Effector memory CD4-positive, alpha-beta T cell (primary cell): ENCODE data around the gene KDM4C.
"Not testable (repeated sequence)": the region's sequence is repeated elsewhere in the genome, so short reads cannot be mapped to it uniquely, and the experiment has no call there.

Source experiments
- DNase-seq, 3 donors: peaks; one replicate each; pipeline ENCODE4 v3.0.0-alpha.2; 2020
- H3K27ac ChIP-seq: 2 replicates; pipeline ENCODE4 v1.7.0; 2013; ENCODE audit warnings: mild to moderate bottlenecking, low read length, moderate library complexity; ENCODE audit not compliant: insufficient read depth, poor library complexity, severe bottlenecking
- H3K27me3 ChIP-seq: replicated peaks from 2 replicates; pipeline ENCODE4 v1.7.0; 2013; ENCODE audit warnings: mild to moderate bottlenecking, low read length; ENCODE audit not compliant: insufficient read depth, control insufficient read depth, poor library complexity, severe bottlenecking
- H3K36me3 ChIP-seq: 2 replicates; pipeline ENCODE4 v1.7.0; 2013; ENCODE audit warnings: mild to moderate bottlenecking, low read length, moderate library complexity; ENCODE audit not compliant: control insufficient read depth, insufficient read depth
- H3K4me1 ChIP-seq: 2 replicates; pipeline ENCODE4 v1.7.0; 2013; ENCODE audit warnings: low read length, mild to moderate bottlenecking; ENCODE audit not compliant: control insufficient read depth, insufficient read depth, poor library complexity, severe bottlenecking
- H3K4me3 ChIP-seq: 2 replicates; pipeline ENCODE4 v1.7.0; 2013; ENCODE audit warnings: low read length, low read depth, mild to moderate bottlenecking; ENCODE audit not compliant: insufficient read depth, poor library complexity, severe bottlenecking
- H3K9me3 ChIP-seq: 2 replicates; pipeline ENCODE4 v1.7.0; 2013; ENCODE audit warnings: mild to moderate bottlenecking, low read length, moderate library complexity; ENCODE audit not compliant: control insufficient read depth

The KDM4C gene

GRCh38 chr9:6944093-6944551, 186.3 kb downstream of the KDM4C start:
- H3K36me3 ChIP-seq = no peaks in the 10 kb centered on the region
- no peaks in the 10 kb centered on the region for H3K27me3 ChIP-seq
- no peaks in the 10 kb centered on the region for H3K9me3 ChIP-seq
- no peak for DNase-seq
- no peak overlapping the region for H3K27ac ChIP-seq
- no peak overlapping the region for H3K4me3 ChIP-seq
- no peaks in the 10 kb centered on the region for H3K4me1 ChIP-seq

DNA sequence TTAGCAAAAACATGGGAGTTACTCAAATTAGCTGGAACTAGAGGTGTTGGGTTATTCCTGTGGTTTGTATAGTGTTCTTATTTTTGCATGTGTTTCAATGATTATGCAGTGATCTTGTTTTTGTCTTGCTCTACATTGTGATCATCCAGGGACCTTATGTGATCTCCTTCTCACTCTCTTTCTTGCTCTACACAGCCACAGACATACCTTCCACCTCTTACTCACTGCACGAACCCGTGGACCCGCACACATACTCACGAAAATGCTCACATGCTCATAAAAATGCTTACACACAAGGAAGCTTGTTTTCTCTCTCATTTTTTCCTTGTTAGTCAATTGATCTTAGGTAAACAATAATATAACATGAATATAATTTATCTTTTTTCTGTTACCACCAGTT, 187.1 kb downstream of the KDM4C start:
- no peak for DNase-seq
- Histone ChIP-seq H3K9me3 (no peaks in the 10 kb centered on the region), H3K27me3 (no peaks in the 10 kb centered on the region), H3K4me3 (no peak overlapping the region), H3K4me1 (no peaks in the 10 kb centered on the region), H3K27ac (no peak overlapping the region), H3K36me3 (no peaks in the 10 kb centered on the region)

DNA sequence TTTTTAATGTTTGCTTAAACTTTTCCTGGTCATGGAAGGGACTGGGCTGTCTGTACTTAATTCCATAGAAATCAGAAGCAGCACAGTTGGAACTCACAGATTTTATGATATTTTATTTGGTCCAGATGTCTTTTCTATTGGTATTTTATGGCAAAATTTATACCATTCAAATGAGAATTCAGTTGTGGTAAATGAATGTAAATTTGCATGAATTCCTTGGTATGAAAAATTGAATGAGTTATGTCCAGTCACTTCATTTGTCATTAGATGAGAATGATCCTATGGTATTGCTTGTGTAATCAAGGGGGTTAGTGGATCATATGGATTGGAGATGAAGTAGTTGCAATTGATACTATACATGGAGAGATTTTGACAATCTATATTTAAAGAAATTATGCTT, 188.0 kb downstream of the KDM4C start:
- H3K27ac ChIP-seq = no peak overlapping the region
- no peak for DNase-seq

DNA sequence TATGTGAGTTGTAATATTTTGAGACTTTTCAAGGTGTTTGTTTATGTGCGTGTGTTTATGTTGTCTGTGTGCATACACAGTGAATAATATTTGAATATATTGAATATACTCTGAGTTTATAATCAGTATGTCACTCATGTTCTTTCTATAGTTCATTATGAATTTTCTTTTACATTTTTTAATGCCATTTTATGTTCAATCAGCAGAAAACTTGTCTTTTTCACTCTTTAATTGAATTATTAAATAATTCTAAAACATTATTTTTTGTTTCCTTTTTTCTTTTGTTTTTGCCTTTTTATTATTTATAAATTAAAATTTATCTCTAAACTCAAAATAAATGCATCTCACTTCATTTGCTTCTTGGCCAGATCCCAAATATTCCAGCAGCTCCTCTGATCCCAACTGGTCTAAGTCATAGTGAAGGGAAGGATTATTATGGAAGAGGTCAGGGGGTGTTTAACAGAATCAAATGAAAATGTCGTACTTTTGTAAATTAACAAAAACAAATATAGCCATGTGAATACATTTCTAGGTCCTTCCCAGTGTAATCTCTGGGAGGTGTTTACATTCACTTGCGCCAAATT, 188.9 kb downstream of the KDM4C start:
- no peak for DNase-seq
- H3K36me3 ChIP-seq = no peaks in the 10 kb centered on the region
- H3K4me1 ChIP-seq = no peaks in the 10 kb centered on the region
- H3K27me3 ChIP-seq = no peaks in the 10 kb centered on the region
- no peak overlapping the region for H3K27ac ChIP-seq
- H3K4me3 ChIP-seq = no peak overlapping the region
- H3K9me3 ChIP-seq = no peaks in the 10 kb centered on the region

More for the DNA sequence above, 188.0 kb downstream of the KDM4C start:
- Histone ChIP-seq H3K4me1 (no peaks in the 10 kb centered on the region), H3K36me3 (no peaks in the 10 kb centered on the region), H3K4me3 (no peak overlapping the region), H3K27me3 (no peaks in the 10 kb centered on the region), H3K9me3 (no peaks in the 10 kb centered on the region)

DNA sequence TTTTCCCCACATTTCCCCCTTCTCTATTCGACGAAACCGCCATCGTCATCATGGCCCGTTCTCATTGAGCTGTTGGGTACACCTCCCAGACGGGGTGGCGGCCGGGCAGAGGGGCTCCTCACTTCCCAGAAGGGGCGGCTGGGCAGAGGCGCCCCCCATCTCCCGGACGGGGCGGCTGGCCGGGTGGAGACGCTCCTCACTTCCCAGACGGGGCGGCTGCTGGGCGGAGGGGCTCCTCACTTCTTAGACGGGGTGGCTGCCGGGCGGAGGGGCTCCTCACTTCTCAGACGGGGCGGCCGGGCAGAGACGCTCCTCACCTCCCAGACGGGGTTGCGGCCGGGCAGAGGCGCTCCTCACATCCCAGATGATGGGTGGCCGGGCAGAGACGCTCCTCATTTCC, 191.1 kb downstream of the KDM4C start:
- not testable (repeated sequence) for H3K36me3 ChIP-seq, DNase-seq, H3K4me1 ChIP-seq, H3K27ac ChIP-seq, H3K27me3 ChIP-seq, H3K9me3 ChIP-seq, H3K4me3 ChIP-seq

DNA sequence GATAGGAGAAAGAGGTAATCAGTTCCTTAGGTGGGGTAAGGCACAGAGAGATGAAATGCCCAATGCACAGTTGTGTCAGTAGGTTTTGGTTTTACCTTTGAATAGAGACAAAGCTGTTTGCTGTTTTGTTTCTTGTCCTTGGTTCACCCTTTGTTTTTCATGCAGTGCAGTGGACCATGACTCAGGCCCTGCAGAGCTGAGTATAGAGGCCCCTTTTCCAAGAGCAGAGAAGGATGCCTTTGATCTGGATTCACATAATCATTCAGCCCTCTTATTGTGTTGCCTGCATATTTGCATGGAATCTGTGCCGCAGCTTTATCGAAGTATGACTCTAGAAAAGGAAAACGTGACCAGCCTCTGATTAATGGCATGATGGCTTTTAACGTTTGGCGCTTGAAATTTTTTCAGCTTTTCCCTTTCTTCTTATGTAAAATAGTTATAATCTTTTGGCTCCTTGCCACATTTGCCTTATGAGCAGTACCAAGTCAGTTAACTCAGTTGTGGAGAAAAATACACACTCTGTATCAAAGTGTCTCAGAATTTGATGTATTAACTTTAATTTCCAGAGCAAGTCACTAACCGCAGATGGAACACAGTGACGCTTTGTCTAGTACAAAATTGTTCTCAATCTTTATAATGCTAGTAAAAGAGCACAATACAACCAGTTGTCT, 197.6 kb downstream of the KDM4C start:
- Histone ChIP-seq H3K4me3 (no peak overlapping the region), H3K27ac (no peak overlapping the region), H3K4me1 (peaks cover 2% of the 10 kb centered on the region), H3K27me3 (no peaks in the 10 kb centered on the region), H3K36me3 (no peaks in the 10 kb centered on the region), H3K9me3 (no peaks in the 10 kb centered on the region)
- DNase-seq = no peak

DNA sequence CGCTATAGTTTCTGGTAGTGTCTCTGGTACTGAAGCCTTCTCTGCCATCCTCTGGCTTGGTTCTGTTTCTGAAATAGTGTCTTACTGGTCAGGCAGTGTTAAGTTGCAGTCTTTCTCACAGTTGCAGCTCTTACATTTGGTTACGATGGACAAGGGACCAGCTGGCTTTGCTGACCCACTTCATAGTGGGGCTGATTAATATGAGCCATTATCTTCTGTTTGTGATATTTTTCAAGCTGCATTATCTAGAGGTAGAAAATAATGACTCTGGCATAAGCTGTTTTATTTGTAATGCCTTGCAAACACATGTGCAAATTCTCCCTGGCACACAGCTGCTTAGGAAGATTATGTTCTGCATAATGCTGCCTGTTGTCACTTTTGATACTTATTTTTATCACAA, 199.1 kb downstream of the KDM4C start:
- Histone ChIP-seq H3K27me3 (no peaks in the 10 kb centered on the region), H3K27ac (no peak overlapping the region), H3K36me3 (no peaks in the 10 kb centered on the region), H3K9me3 (no peaks in the 10 kb centered on the region), H3K4me1 (peaks cover 2% of the 10 kb centered on the region), H3K4me3 (no peak overlapping the region)
- no peak for DNase-seq

- DNase-seq = no peak
- Histone ChIP-seq H3K27ac (no peak overlapping the region), H3K27me3 (no peaks in the 10 kb centered on the region), H3K9me3 (no peaks in the 10 kb centered on the region), H3K4me1 (peaks cover 2% of the 10 kb centered on the region), H3K4me3 (no peak overlapping the region), H3K36me3 (no peaks in the 10 kb centered on the region)
These were observed 201.7 kb downstream of the KDM4C start for GRCh38 chr9:6959270-6960000.

DNA sequence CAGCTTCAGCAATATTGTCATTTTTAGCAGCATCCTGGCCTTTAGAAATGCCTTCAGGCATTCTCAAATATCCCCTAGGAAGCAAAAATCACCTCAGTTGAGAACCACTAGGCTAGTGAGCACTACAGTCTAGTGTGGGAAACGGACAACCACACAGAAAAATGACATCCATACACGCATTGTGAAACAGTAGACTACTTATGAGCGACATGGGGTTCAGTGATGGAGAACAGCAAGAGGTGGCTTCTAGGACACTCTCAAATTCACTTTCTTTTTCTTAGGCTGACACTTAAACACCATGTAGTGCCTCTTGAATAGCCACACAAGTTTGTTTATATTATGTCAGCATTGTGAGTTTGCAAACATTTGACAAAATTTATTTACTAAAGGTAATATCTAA, 203.0 kb downstream of the KDM4C start:
- Histone ChIP-seq H3K9me3 (no peaks in the 10 kb centered on the region), H3K4me1 (no peaks in the 10 kb centered on the region), H3K36me3 (no peaks in the 10 kb centered on the region), H3K27ac (no peak overlapping the region), H3K4me3 (no peak overlapping the region), H3K27me3 (no peaks in the 10 kb centered on the region)
- no peak for DNase-seq

DNA sequence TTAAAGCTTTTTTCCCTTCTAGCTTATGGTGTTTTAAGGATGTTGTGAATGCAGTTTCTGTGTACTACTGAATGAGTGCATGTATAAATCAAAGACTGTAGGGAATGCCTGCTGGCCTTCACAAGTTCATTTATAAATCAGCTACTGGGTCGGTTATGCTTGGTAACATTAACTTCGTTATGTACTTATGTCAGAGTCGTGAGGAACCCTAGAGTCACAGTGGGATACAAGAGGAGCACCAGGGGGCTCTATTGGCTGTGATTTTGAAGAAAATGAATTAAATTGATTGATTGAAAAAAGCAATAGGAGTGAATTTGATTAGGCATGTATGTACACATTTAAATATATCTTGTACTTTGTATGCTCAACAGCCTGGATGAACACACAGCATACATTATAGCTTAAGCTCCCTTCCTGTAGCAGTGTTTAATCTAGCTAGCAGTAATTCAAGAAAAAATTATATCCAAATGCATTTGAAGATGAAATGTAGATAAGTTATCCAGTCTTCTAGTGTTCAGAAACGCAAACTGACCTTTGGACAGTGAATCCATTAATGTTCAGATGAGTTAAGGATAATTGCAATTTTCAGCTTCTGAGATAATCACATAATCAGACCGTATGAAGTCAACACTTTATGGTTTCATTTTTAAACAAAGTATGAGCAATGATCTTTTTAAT, 204.2 kb downstream of the KDM4C start:
- Histone ChIP-seq H3K27ac (no peak overlapping the region), H3K4me3 (no peak overlapping the region)

More for the DNA sequence above, 204.2 kb downstream of the KDM4C start:
- Histone ChIP-seq H3K9me3 (no peaks in the 10 kb centered on the region), H3K27me3 (no peaks in the 10 kb centered on the region), H3K36me3 (no peaks in the 10 kb centered on the region), H3K4me1 (no peaks in the 10 kb centered on the region)
- DNase-seq = no peak
